Panc1 (cell line): Measurements from ENCODE around the gene TSHZ2. TPM values are rescaled to one million over a fixed set of nuclear protein-coding genes. Genes with fewer than 3 reads are reported as not detected.

Experiments
- ATAC-seq: fragments of 200-7000 bp; cut with Tn5 transposase; 2 replicates; pipeline ENCODE4 v1.9.1; 2020; ENCODE audit warnings: mild to moderate bottlenecking, moderate library complexity
- BruUV-seq: library from RNA; stranded (reverse); fragments of 400-500 nt; replicated peaks from 2 replicates; lab custom pipeline; 2021; lab: Mats Ljungman, UMichigan
- CTCF ChIA-PET: fragments of 300-600 bp; sonication (Branson Sonifier 250); formaldehyde crosslinking; loops from one replicate; lab custom pipeline; 2022; ENCODE audit warnings: antibody characterized with exemption; lab: Charles Lee
- POLR2A ChIA-PET: fragments of 300-600 bp; sonication (Branson Sonifier 250); formaldehyde crosslinking; loops from one replicate; lab custom pipeline; 2022; ENCODE audit warnings: antibody characterized with exemption; lab: Charles Lee
- DNase-seq: peaks from one replicate; pipeline ENCODE4 v3.0.0-alpha.2; 2010; ENCODE audit warnings: low read depth, low spot score
- H3K27ac ChIP-seq: 2 replicates; pipeline ENCODE4 v1.5.1; 2011; ENCODE audit warnings: mild to moderate bottlenecking, low read length, inconsistent platforms
- H3K27me3 ChIP-seq: fragments of 200-500 bp; sonication (Bioruptor generic); 2 replicates; pipeline ENCODE4 v1.6.0; 2014; ENCODE audit warnings: low read length, inconsistent platforms; ENCODE audit not compliant: control insufficient read depth, insufficient read depth
- H3K36me3 ChIP-seq: fragments of 200-500 bp; sonication (Bioruptor generic); 2 replicates; pipeline ENCODE4 v1.5.1; 2014; ENCODE audit warnings: inconsistent platforms, mild to moderate bottlenecking, low read length, moderate library complexity; ENCODE audit not compliant: control insufficient read depth, insufficient read depth
- H3K4me1 ChIP-seq: 2 replicates; pipeline ENCODE4 v1.5.1; 2011; ENCODE audit warnings: inconsistent platforms, mild to moderate bottlenecking, low read length, moderate library complexity; ENCODE audit not compliant: control insufficient read depth, insufficient read depth
- H3K4me3 ChIP-seq, 2 experiments: 2 replicates each; pipeline ENCODE4 v1.5.1; 2011 to 2012; ENCODE audit warnings: low read depth in 2 of 2, low read length in 2 of 2, mild to moderate bottlenecking in 2 of 2, inconsistent platforms in 1 of 2, moderate library complexity in 1 of 2
- H3K9me3 ChIP-seq: fragments of 200-500 bp; sonication (Bioruptor generic); 2 replicates; pipeline ENCODE4 v1.5.1; 2014; ENCODE audit warnings: low read depth, mild to moderate bottlenecking, inconsistent platforms, low read length, moderate library complexity; ENCODE audit not compliant: control insufficient read depth, insufficient read depth
- CTCF ChIP-seq: fragments of 450-650 bp; IDR thresholded peaks from 2 replicates; pipeline ENCODE4 v1.5.1; 2017; ENCODE audit warnings: mild to moderate bottlenecking
- POLR2AphosphoS5 ChIP-seq: IDR thresholded peaks from 2 replicates; pipeline ENCODE4 v1.6.1; 2012; ENCODE audit warnings: mild to moderate bottlenecking, low read depth, low read length, moderate library complexity
- REST ChIP-seq, 2 experiments: IDR thresholded peaks; 2 replicates each; pipeline ENCODE4 v1.6.1; 2011 to 2012; ENCODE audit warnings: low read depth in 2 of 2, control low read depth in 1 of 2, low read length in 1 of 2, mild to moderate bottlenecking in 1 of 2, moderate library complexity in 1 of 2; ENCODE audit not compliant: insufficient read depth in 1 of 2
- SIN3A ChIP-seq: IDR thresholded peaks from 2 replicates; pipeline ENCODE4 v1.6.1; 2012; ENCODE audit warnings: low read depth, mild to moderate bottlenecking, low read length, moderate library complexity, borderline replicate concordance; ENCODE audit not compliant: insufficient read depth
- TCF7L2 ChIP-seq: IDR thresholded peaks from 2 replicates; pipeline ENCODE4 v1.6.1; 2011; ENCODE audit warnings: mild to moderate bottlenecking, low read depth, low read length, inconsistent platforms
- in situ Hi-C: cut with HindIII; loops from 2 replicates; pipeline ENCODE4 v1.10.0; 2016; ENCODE audit warnings: low sequenced_read_pairs, low pct_unique_long_range_greater_than_20kb
- intact Hi-C: fragments of 100-400 bp; cut with micrococcal nuclease; formaldehyde crosslinking; loops from one replicate; pipeline ENCODE4 v1.10.0; 2022; ENCODE audit not compliant: unreplicated experiment
- total RNA-seq: library from RNA; stranded (reverse); gene quantifications from one replicate; pipeline ENCODE4 v1.2.1, GENCODE V29; 2021; ENCODE audit not compliant: unreplicated experiment

TSHZ2 gene
- total RNA-seq, 1 experiment from 2014 or later, result 0.36 TPM

DNA sequence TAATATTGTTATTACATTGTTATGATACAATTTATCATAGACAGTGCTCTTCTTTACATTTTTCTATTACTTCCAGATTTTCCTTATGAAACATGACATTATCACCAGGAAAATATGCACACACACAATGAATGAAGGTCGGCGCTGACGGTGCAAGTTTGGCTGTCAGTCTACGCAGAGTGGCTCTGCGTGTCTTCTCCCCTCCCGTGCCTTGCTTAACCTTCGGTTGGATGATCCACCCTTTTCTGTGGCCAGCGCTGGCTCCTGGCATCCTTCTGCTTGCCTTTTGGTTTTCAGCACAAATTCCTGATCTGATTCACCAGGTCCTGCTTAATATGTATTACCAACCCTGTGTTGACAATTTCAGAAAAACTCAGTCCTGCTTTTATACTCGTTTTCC lies 157.4 kb downstream of the TSHZ2 start:
- Histone ChIP-seq H3K4me3 (no peak overlapping the region), H3K9me3 (no peaks in the 10 kb centered on the region), H3K27ac (no peak overlapping the region), H3K36me3 (no peaks in the 10 kb centered on the region), H3K4me1 (no peaks in the 10 kb centered on the region), H3K27me3 (no peaks in the 10 kb centered on the region; the same call in 1 of the 2 replicates)
- no TSS peak for BruUV-seq
- ChIA-PET CTCF (no interaction called here), POLR2A (no interaction called here)
- DNase-seq (no peak), ATAC-seq (no peak)
- intact Hi-C loops (no loop called here), in situ Hi-C loops (no loop called here)
- TF ChIP-seq CTCF, result no peak

- no peaks in the 10 kb centered on the region for H3K36me3 ChIP-seq
- H3K4me1 ChIP-seq, result no peaks in the 10 kb centered on the region
- no TSS peak for BruUV-seq
- H3K27ac ChIP-seq, result no peak overlapping the region
- H3K4me3 ChIP-seq, result no peak overlapping the region
- H3K9me3 ChIP-seq, result no peaks in the 10 kb centered on the region
- H3K27me3 ChIP-seq, result no peaks in the 10 kb centered on the region; the same call in 1 of the 2 replicates
- DNase-seq (no peak), ATAC-seq (no peak)
- TF ChIP-seq SIN3A, result no peak
- no peak for TF ChIP-seq REST (IDR thresholded peaks at IDR 0.05; ENCODE audit: insufficient read depth in 1 of 2, low read depth in 2 of 2, low read length in 1 of 2)
- TF ChIP-seq TCF7L2, result no peak
- TF ChIP-seq CTCF, result no peak
- no peak for TF ChIP-seq POLR2AphosphoS5
- intact Hi-C loops (no loop called here), in situ Hi-C loops (no loop called here)
- ChIA-PET CTCF (no interaction called here), POLR2A (no interaction called here)
Observed at GRCh38 chr20:53130795-53131194, 158.6 kb downstream of the TSHZ2 start.
